Activated CD8-positive, alpha-beta memory T cell treated with anti-CD3 and anti-CD28 coated beads for 1 hour (primary cell): ENCODE measurements around the gene PFKFB4.

Experiments
- DNase-seq, 2 donors: peaks; one replicate each; pipeline ENCODE4 v3.0.0-alpha.2; 2020; ENCODE audit warnings: low read depth in 1 of 2; ENCODE audit errors: extremely low read depth in 1 of 2

Gene PFKFB4

DNA sequence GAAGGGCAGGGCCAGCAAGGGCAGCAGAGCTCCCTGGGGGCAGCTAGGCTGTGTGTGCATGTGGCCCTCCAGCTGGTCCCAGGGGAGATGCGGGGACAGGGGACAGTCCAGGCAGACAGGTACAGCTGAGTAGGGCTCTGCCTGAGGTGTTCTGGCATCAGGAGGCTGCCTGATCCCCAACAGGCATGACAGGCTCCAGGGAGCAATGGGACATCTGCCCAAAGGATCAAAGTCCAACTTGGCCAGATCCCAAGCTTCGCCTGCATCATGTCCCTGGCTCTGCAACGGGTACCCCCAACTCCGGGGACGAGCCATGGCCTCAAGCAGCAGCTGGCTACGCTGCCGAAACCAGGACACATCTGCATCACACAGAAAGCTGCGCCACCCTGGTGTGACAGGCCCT, 88.3 kb downstream of the PFKFB4 start:
- no peak for DNase-seq
